Endothelial cell (in vitro differentiated cells): ENCODE data around the gene DBN1. TPM values are rescaled to one million over a fixed set of nuclear protein-coding genes. Genes with fewer than 3 reads are reported as not detected.

Source experiments
- DNase-seq: peaks from one replicate; pipeline ENCODE4 v3.0.0; 2021; ENCODE audit warnings: low spot score
- H3K27ac Mint-ChIP-seq: one replicate; pipeline ENCODE4 v1.8.0; 2021; ENCODE audit warnings: mixed read lengths, inconsistent platforms; ENCODE audit not compliant: unreplicated experiment
- H3K27me3 Mint-ChIP-seq: one replicate; pipeline ENCODE4 v1.8.0; 2021; ENCODE audit warnings: mild to moderate bottlenecking, moderate library complexity, mixed read lengths, inconsistent platforms; ENCODE audit not compliant: unreplicated experiment
- H3K36me3 Mint-ChIP-seq: one replicate; pipeline ENCODE4 v1.8.0; 2021; ENCODE audit warnings: mild to moderate bottlenecking, low read depth, mixed read lengths, inconsistent platforms; ENCODE audit not compliant: unreplicated experiment
- H3K4me1 Mint-ChIP-seq: one replicate; pipeline ENCODE4 v1.8.0; 2021; ENCODE audit warnings: mild to moderate bottlenecking, mixed read lengths, inconsistent platforms; ENCODE audit not compliant: unreplicated experiment
- H3K4me3 Mint-ChIP-seq: one replicate; pipeline ENCODE4 v1.8.0; 2021; ENCODE audit warnings: mild to moderate bottlenecking, mixed read lengths, inconsistent platforms; ENCODE audit not compliant: unreplicated experiment
- H3K9me3 Mint-ChIP-seq: one replicate; pipeline ENCODE4 v1.8.0; 2021; ENCODE audit warnings: mixed read lengths, inconsistent platforms; ENCODE audit not compliant: unreplicated experiment
- CTCF ChIP-seq: fragments of 200-600 bp; sonication (generic); IDR thresholded peaks from one replicate; pipeline ENCODE4 v1.5.0; 2021; ENCODE audit warnings: antibody characterized with exemption; ENCODE audit not compliant: unreplicated experiment
- total RNA-seq: library from RNA; stranded (reverse); fragmentation: NEBNext Ultra II Directional; extraction: Animal tissue kit (Norgen Biotek cat#: 25700); gene quantifications from one replicate; pipeline ENCODE4 v1.2.1, GENCODE V29; 2021; ENCODE audit not compliant: unreplicated experiment

DBN1 gene
- total RNA-seq, 1 donor from 2014 or later = 315 TPM

GRCh38 chr5:177501874-177502678 is 28.6 kb upstream of the DBN1 start:
- no peak for TF ChIP-seq CTCF
- peak overlapping the region; percentile 43 for H3K27ac Mint-ChIP-seq
- no peaks in the 10 kb centered on the region for H3K9me3 Mint-ChIP-seq
- peaks cover 25% of the 10 kb centered on the region for H3K4me1 Mint-ChIP-seq
- peaks cover 13% of the 10 kb centered on the region for H3K27me3 Mint-ChIP-seq
- H3K36me3 Mint-ChIP-seq = peaks cover 20% of the 10 kb centered on the region
- H3K4me3 Mint-ChIP-seq = peak overlapping the region; percentile 63
- no peak for DNase-seq

- H3K27ac Mint-ChIP-seq = no peak overlapping the region
- no peak overlapping the region for H3K4me3 Mint-ChIP-seq
- peaks cover 10% of the 10 kb centered on the region for H3K27me3 Mint-ChIP-seq
- peaks cover 26% of the 10 kb centered on the region for H3K4me1 Mint-ChIP-seq
- peak; percentile 96 for DNase-seq
- no peaks in the 10 kb centered on the region for H3K9me3 Mint-ChIP-seq
- peak; percentile 78 for TF ChIP-seq CTCF
- H3K36me3 Mint-ChIP-seq = peaks cover 17% of the 10 kb centered on the region
These were observed 27.5 kb upstream of the DBN1 start for GRCh38 chr5:177500685-177501522.

- Mint-ChIP-seq H3K4me1 (peaks cover 29% of the 10 kb centered on the region), H3K4me3 (peak overlapping the region; percentile 27), H3K27ac (no peak overlapping the region)
These were observed 26.4 kb upstream of the DBN1 start for GRCh38 chr5:177499842-177500241.

GRCh38 chr5:177498013-177498787 is 24.8 kb upstream of the DBN1 start:
- Mint-ChIP-seq H3K27ac (peak overlapping the region; percentile 87), H3K9me3 (no peaks in the 10 kb centered on the region), H3K27me3 (peaks cover 10% of the 10 kb centered on the region), H3K4me1 (peaks cover 36% of the 10 kb centered on the region), H3K4me3 (peak overlapping the region; percentile 89), H3K36me3 (peaks cover 14% of the 10 kb centered on the region)
- TF ChIP-seq CTCF = no peak
- DNase-seq = peak; percentile 68

More at GRCh38 chr5:177499842-177500241, 26.4 kb upstream of the DBN1 start:
- TF ChIP-seq CTCF = no peak
- H3K27me3 Mint-ChIP-seq = peaks cover 10% of the 10 kb centered on the region
- DNase-seq = no peak
- H3K9me3 Mint-ChIP-seq = no peaks in the 10 kb centered on the region
- H3K36me3 Mint-ChIP-seq = peaks cover 14% of the 10 kb centered on the region
